HepG2 (cell line): ENCODE data around the gene PRM3. TPM values are rescaled to one million over a fixed set of nuclear protein-coding genes. Genes with fewer than 3 reads are reported as not detected.
A peak's percentile ranks its signal among the peaks of the same experiment; 100 is the strongest.

Experiments
- ATAC-seq: fragments of 200-7000 bp; cut with Tn5 transposase; 3 replicates; pipeline ENCODE4 v1.9.1; 2020; ENCODE audit warnings: mild to moderate bottlenecking, moderate library complexity
- BruUV-seq: library from RNA; stranded (reverse); fragments of 400-500 nt; replicated peaks from 2 replicates; lab custom pipeline; 2021; lab: Mats Ljungman, UMichigan
- CTCF ChIA-PET: fragments of 300-600 bp; formaldehyde crosslinking; extraction: SDS; loops from one replicate; lab custom pipeline; 2021; ENCODE audit warnings: low total read pairs, inconsistent platforms, low intra/inter-chr PET ratio; lab: Yijun Ruan, JAX
- POLR2A ChIA-PET: fragments of 350-600 bp; sonication (Branson Sonifier 250); formaldehyde crosslinking; loops from one replicate; lab custom pipeline; 2020; ENCODE audit warnings: antibody characterized with exemption, inconsistent platforms; lab: Yijun Ruan, JAX
- DNase-seq: peaks from one replicate; pipeline ENCODE4 v3.0.0-alpha.2; 2015; ENCODE audit warnings: low spot score
- FAIRE-seq: peaks from 3 replicates; lab custom pipeline; 2011; peaks lifted over from hg19 to GRCh38; lab: Jason Lieb, UNC
- H2AFZ ChIP-seq: one replicate; pipeline ENCODE4 v1.6.1; 2011; ENCODE audit warnings: low read length, inconsistent platforms
- H3K27ac ChIP-seq: fragments of 300-600 bp; 3 replicates; pipeline ENCODE4 v1.8.0; 2011; ENCODE audit warnings: mixed run types, mild to moderate bottlenecking, mixed read lengths, low read length, inconsistent platforms; ENCODE audit not compliant: insufficient read depth; ENCODE audit errors: extremely low read length
- H3K27me3 ChIP-seq, 2 experiments: fragments of 200-600 bp in 1 of 2; 2 replicates in 1 of 2; 3 replicates in 1 of 2; pipeline versions ENCODE4 v1.6.0 to v1.8.0; 2011; ENCODE audit warnings: low read length in 2 of 2, mild to moderate bottlenecking in 2 of 2, moderate library complexity in 2 of 2, inconsistent platforms in 1 of 2; ENCODE audit not compliant: insufficient read depth in 2 of 2, control insufficient read depth in 1 of 2
- H3K36me3 ChIP-seq, 2 experiments: fragments of 200-600 bp in 1 of 2; replicated peaks in 1 of 2; 2 replicates in 1 of 2; 3 replicates in 1 of 2; pipeline versions ENCODE4 v1.5.1 to v1.8.0; 2011; ENCODE audit warnings: low read length in 2 of 2, inconsistent platforms in 1 of 2; ENCODE audit not compliant: insufficient read depth in 2 of 2, control insufficient read depth in 1 of 2
- H3K4me1 ChIP-seq: 2 replicates; pipeline ENCODE4 v1.5.1; 2012; ENCODE audit warnings: low read length, inconsistent platforms; ENCODE audit not compliant: insufficient read depth
- H3K4me2 ChIP-seq: 2 replicates; pipeline ENCODE4 v1.6.0; 2011; ENCODE audit warnings: low read depth, low read length, inconsistent platforms
- H3K4me3 ChIP-seq, 3 experiments: fragments of 200-600 bp in 1 of 3; sonication (generic), shearing (Covaris generic) in 1 of 3; replicated peaks in 1 of 3; 2 replicates each; pipeline ENCODE4 v1.5.1; 2011 to 2016; ENCODE audit warnings: low read length in 3 of 3, inconsistent platforms in 2 of 3, low read depth in 2 of 3, mild to moderate bottlenecking in 2 of 3, control low read depth in 1 of 3, mixed read lengths in 1 of 3; ENCODE audit not compliant: insufficient read depth in 1 of 3
- H3K79me2 ChIP-seq: one replicate; pipeline ENCODE4 v1.6.1; 2011; ENCODE audit warnings: low read length, inconsistent platforms; ENCODE audit not compliant: insufficient read depth
- H3K9ac ChIP-seq: 2 replicates; pipeline ENCODE4 v1.6.0; 2011; ENCODE audit warnings: mild to moderate bottlenecking, low read depth, low read length, inconsistent platforms; ENCODE audit not compliant: insufficient read depth
- H3K9me3 ChIP-seq: 2 replicates; pipeline ENCODE4 v1.5.1; 2012; ENCODE audit warnings: mild to moderate bottlenecking, low read length
- H4K20me1 ChIP-seq: 2 replicates; pipeline ENCODE4 v1.6.0; 2011; ENCODE audit warnings: inconsistent platforms, mild to moderate bottlenecking, low read length, moderate library complexity; ENCODE audit not compliant: insufficient read depth
- ARID2 ChIP-seq: sonication (generic); formaldehyde crosslinking; IDR thresholded peaks from 2 replicates; pipeline ENCODE4 v1.8.1; 2022; ENCODE audit warnings: mild to moderate bottlenecking, missing genetic modification reagents, borderline replicate concordance
- HNRNPLL ChIP-seq: fragments of 200-400 bp; formaldehyde crosslinking; IDR thresholded peaks from 2 replicates; pipeline ENCODE4 v1.6.1; 2017; ENCODE audit warnings: mild to moderate bottlenecking, low read depth, low read length; ENCODE audit not compliant: poor library complexity, severe bottlenecking
- MEF2D ChIP-seq: sonication (generic); formaldehyde crosslinking; IDR thresholded peaks from 2 replicates; pipeline ENCODE4 v1.5.1; 2020; ENCODE audit warnings: mild to moderate bottlenecking, missing genetic modification reagents
- PAXIP1 ChIP-seq: sonication (generic); formaldehyde crosslinking; conservative IDR thresholded peaks from 2 replicates; pipeline ENCODE4 v1.4.0; 2020; ENCODE audit warnings: mild to moderate bottlenecking, missing genetic modification reagents, moderate library complexity
- ZNF143 ChIP-seq: sonication (generic); formaldehyde crosslinking; IDR thresholded peaks from 2 replicates; pipeline ENCODE4 v1.4.0; 2020; ENCODE audit warnings: missing genetic modification reagents
- ZNF160 ChIP-seq: sonication (generic); formaldehyde crosslinking; IDR thresholded peaks from 2 replicates; pipeline ENCODE4 v1.8.0; 2022; ENCODE audit warnings: mild to moderate bottlenecking, inconsistent platforms, missing genetic modification reagents
- ZNF441 ChIP-seq: sonication (generic); formaldehyde crosslinking; IDR thresholded peaks from 2 replicates; pipeline ENCODE4 v1.7.0; 2021; ENCODE audit warnings: missing genetic modification reagents, borderline replicate concordance
- ZNF589 ChIP-seq: sonication (generic); formaldehyde crosslinking; conservative IDR thresholded peaks from 2 replicates; pipeline ENCODE4 v1.8.0; 2022; ENCODE audit warnings: mild to moderate bottlenecking, moderate library complexity, missing genetic modification reagents
- ZNF619 ChIP-seq: sonication (generic); formaldehyde crosslinking; IDR thresholded peaks from 2 replicates; pipeline ENCODE4 v1.4.0; 2020; ENCODE audit warnings: mild to moderate bottlenecking, missing genetic modification reagents
- WGBS: methylation state at CpG from one replicate; pipeline ENCODE4 v1.1.6; 2017; ENCODE audit warnings: low lambda C conversion rate; 5-methylcytosine and 5-hydroxymethylcytosine counted together
- in situ Hi-C: cut with HindIII; loops from 2 replicates; pipeline ENCODE4 v1.10.0; 2017; ENCODE audit warnings: low pct_unique_long_range_greater_than_20kb; ENCODE audit not compliant: extremely low pct_ligation_motif_present
- intact Hi-C: fragments of 100-400 bp; cut with micrococcal nuclease; formaldehyde crosslinking; loops from one replicate; pipeline ENCODE4 v1.10.0; 2022; ENCODE audit not compliant: unreplicated experiment
- polyA plus RNA-seq, 8 experiments: library from polyadenylated mRNA; depleted of rRNA in 3 of 8; stranded (reverse) in 7 of 8; unstranded in 1 of 8; fragments of >200 nt; fragmentation: Illumina TruSeq in 4 of 8; extraction: Trizol in 4 of 8; gene quantifications; 2 replicates each; pipeline versions ENCODE4 v1.2.1 to v1.2.3, GENCODE V29; 2011 to 2016; ENCODE audit warnings: low read depth in 4 of 8, missing spikeins in 1 of 8, mixed read lengths in 1 of 8; ENCODE audit not compliant: insufficient read depth in 1 of 8
- total RNA-seq, 5 experiments: library from RNA; depleted of rRNA; stranded (reverse); fragments of >200 nt; fragmentation: Illumina TruSeq; extraction: Trizol; gene quantifications; 2 replicates each; pipeline ENCODE4 v1.2.3, GENCODE V29; 2016; ENCODE audit warnings: low read depth in 1 of 5
- TF ChIP-seq, protein P1 (sequence below): sonication (generic); formaldehyde crosslinking; IDR thresholded peaks from 2 replicates; pipeline ENCODE4 v1.4.0; 2020; ENCODE audit warnings: mild to moderate bottlenecking, missing genetic modification reagents

PRM3 gene
- total and polyA plus RNA-seq, 2 of the 13 experiments (the other 11 are each of a cell fraction or from before 2014, with no cell fraction given), result not detected

DNA sequence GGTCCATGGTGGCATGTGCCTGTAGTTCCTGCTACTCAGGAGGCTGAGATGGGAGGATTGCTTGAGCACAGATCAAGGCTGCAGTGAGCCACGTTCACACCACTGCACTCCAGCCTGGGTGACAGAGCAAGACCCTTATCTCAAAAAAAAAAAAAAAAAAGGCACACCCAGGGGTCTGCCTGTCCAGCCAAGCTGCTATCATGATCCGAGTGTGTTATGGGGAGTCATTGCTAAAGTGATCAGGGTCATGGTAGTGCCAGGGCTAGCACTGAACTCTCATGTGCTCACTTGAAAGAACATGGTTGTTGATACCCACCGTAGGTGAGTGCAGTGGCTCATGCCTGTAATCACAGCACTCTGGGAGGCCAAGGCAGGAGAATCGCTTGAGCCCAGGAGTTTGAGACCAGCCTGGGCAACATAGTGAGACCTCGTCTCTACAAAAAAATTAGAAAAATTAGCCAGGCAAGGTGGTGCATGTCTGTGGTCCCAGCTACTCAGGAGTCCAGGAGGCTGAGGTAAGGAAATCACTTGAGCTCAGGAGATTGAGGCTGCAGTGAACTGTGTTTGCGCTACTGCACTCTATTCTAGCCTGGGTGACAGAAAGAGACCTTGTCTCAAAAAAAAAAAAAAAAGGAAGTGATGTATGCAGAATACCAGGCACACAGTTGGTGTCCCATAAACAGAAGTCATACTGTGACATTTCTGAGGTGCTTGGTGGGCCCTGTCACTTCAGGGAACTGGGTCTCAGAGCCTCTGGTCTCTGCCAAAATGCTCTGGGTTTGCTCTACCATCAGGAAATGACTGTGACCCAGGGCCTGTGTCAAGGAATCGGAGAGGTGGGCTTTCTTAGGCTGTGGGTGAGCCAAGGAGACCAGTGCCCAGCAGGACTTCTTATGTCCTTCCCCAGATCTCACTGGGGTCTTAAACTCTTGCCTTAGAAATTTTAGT, 5.5 kb upstream of the PRM3 start:
- Histone ChIP-seq H3K27me3 (no peaks in the 10 kb centered on the region), H3K27ac (peak overlapping the region; percentile 97), H3K9ac (peak overlapping the region; percentile 79), H3K4me2 (peak overlapping the region; percentile 86), H3K9me3 (no peaks in the 10 kb centered on the region), H3K4me1 (peaks cover 98% of the 10 kb centered on the region), H3K36me3 (no peaks in the 10 kb centered on the region), H3K4me3 (peak overlapping the region in 1 of 3 experiments; percentile 56; a peak in 3 of 6 replicates), H2AFZ (no peak overlapping the region), H4K20me1 (no peaks in the 10 kb centered on the region), H3K79me2 (no peaks in the 10 kb centered on the region)
- 44% methylated on average over 7 of the region's 7 CpGs for WGBS
- peak; percentile 72 for DNase-seq
- ChIA-PET CTCF (interaction anchor here (0.8 kb wide), 1 partner anchor 34 kb away, joined by 4 read pairs; no protein-coding TSS in a partner anchor), POLR2A (interaction anchor here (0.6 to 14.0 kb wide), 18 partner anchors 9 to 933 kb away, joined by 3 to 351 read pairs (median 6); partner anchors contain the start of genes DEXI, SOCS1 and TNP2)
- in situ Hi-C loops, result no loop called here
- ATAC-seq, result peak; percentile 69
- TSS peak; percentile 98 for BruUV-seq
- intact Hi-C loops, result loop anchor here (1.0 to 2.0 kb wide), 3 partner anchors 22 to 84 kb away; partner anchors contain the start of gene SOCS1
- no peak for FAIRE-seq
- TF ChIP-seq HNRNPLL (no peak), PAXIP1 (CRISPR knock-in tag) (no peak), MEF2D (no peak), ZNF143 (CRISPR knock-in tag) (no peak), ZNF589 (CRISPR knock-in tag) (no peak), ZNF160 (CRISPR knock-in tag) (no peak), ZNF619 (CRISPR knock-in tag) (no peak), ZNF441 (no peak), ARID2 (CRISPR knock-in tag) (peak; percentile 98)
- TF ChIP-seq, protein P1, sequence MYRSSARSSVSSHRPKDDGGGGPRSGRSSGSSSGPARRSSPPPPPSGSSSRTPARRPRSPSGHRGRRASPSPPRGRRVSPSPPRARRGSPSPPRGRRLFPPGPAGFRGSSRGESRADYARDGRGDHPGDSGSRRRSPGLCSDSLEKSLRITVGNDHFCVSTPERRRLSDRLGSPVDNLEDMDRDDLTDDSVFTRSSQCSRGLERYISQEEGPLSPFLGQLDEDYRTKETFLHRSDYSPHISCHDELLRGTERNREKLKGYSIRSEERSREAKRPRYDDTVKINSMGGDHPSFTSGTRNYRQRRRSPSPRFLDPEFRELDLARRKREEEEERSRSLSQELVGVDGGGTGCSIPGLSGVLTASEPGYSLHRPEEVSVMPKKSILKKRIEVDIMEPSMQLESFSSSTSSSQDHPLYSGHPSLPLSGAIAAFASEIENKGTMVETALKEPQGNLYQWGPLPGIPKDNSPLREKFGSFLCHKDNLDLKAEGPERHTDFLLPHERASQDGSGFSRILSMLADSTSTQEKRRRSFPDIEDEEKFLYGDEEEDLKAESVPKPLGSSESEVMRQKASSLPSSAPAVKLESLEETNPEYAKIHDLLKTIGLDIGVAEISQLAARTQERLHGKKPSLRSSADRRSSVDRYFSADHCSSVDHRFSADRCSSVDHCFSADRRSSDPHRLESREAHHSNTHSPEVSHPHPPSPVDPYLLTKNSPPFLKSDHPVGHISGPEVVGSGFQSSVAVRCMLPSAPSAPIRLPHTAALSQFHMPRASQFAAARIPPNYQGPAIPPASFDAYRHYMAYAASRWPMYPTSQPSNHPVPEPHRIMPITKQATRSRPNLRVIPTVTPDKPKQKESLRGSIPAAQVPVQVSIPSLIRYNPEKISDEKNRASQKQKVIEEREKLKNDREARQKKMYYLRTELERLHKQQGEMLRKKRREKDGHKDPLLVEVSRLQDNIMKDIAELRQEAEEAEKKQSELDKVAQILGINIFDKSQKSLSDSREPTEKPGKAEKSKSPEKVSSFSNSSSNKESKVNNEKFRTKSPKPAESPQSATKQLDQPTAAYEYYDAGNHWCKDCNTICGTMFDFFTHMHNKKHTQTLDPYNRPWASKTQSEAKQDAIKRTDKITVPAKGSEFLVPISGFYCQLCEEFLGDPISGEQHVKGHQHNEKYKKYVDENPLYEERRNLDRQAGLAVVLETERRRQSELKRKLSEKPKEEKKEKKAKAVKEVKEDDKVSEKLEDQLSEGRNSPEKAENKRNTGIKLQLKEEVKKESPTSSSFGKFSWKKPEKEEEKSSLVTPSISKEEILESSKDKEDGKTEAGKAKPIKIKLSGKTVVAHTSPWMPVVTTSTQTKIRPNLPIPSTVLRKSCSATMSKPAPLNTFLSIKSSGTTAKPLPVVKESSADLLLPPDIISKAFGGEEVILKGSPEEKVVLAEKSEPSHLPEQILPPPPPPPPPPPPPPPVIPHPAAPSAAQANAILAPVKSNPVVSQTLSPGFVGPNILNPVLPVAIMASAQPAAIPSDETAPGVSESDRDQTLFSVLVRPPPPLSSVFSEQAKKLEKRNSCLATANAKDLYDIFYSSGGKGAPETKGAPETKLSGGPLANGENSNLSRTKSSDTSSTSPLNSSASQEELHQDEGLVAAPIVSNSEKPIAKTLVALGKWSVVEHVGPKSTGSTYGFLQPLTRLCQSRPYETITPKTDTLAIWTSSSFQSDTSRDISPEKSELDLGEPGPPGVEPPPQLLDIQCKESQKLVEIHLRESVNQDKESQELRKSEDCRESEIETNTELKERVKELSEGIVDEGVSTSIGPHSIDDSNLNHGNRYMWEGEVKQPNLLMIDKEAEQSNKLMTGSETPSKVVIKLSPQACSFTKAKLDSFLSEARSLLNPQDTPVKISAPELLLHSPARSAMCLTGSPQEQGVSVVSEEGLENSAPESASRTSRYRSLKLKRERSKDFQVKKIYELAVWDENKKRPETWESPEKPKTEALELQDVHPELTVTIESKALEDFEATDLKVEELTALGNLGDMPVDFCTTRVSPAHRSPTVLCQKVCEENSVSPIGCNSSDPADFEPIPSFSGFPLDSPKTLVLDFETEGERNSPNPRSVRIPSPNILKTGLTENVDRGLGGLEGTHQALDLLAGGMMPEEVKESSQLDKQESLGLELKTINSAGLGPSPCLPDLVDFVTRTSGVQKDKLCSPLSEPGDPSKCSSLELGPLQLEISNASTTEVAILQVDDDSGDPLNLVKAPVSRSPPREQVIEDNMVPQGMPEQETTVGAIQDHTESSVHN (CRISPR knock-in tag), result no peak
